Raji (cell line): Measurements from ENCODE around the gene C1R.
A peak's percentile ranks its signal among the peaks of the same experiment; 100 is the strongest.

ENCODE experiments used
- POLR2A ChIP-seq: IDR thresholded peaks from 2 replicates; pipeline ENCODE4 v1.6.1; 2011; ENCODE audit warnings: low read depth, low read length, control low read depth; ENCODE audit not compliant: insufficient read depth

Gene C1R

DNA sequence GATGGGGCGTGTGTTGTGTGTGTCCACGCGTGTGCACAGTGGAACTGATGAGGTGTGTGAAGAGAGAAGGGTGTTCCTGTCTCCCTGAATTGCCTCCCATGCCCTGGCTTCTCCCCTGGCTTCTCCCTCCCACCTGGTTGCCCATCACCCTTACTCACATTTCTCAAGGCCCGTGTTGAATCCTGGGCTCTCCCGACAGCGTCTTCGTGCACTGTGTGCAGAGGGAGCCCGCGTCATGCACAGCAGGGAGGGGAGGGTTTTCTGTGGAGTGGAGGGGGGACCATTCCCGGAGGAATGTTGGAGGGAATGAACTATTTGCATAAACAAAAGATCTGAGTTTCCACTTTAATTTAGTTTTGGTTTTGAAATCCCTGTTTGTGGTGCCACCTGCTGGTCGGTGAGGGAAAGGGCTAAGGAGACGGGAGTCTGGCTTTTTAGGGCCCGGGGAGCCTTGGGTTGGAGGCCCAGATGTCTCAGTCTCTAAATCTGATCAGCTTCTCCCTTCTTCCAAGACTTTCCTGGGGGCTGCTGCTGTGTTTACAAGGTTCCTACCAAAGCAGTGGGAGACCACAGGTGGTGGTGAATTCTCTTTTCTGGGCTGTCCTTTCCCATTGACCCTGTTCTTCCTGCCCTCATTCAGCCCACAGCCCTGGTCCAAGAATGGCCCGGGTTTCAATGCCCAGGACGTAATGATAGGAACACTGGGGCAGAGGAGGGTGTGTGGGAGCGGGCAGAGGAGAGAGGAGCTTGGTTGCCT, at the start of gene C1R:
Gene C1R, minus strand, starts transcription at position 217 of the 757 bp plus-strand sequence. Its CDS starts 57 bp downstream, at position 160.
- no peak for TF ChIP-seq POLR2A

- TF ChIP-seq POLR2A: no peak
Observed at GRCh38 chr12:7141351-7142005, 49.2 kb upstream of the C1R start.

- no peak for TF ChIP-seq POLR2A
Observed at GRCh38 chr12:7139200-7139599, 47.0 kb upstream of the C1R start.

DNA sequence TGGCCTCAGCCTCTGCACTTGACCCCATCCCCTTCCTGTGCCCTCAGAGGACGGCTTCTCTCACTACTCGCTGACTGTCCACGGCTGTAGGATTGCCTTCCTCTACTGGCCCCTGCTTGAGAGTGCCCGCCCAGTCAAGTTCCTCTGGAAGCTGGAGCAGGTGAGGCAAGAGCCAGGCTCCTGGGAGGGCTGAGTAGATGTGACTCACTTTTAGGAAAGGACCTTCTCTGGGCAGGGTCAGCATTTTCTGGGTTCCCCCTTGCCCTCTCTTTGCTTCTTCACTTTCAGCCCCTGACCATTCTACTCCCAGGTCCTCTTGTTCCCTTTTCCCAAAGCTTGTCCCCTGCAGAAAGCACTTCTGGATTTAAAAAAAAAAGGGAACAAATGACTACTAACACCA, 45.7 kb upstream of the C1R start:
- no peak for TF ChIP-seq POLR2A

DNA sequence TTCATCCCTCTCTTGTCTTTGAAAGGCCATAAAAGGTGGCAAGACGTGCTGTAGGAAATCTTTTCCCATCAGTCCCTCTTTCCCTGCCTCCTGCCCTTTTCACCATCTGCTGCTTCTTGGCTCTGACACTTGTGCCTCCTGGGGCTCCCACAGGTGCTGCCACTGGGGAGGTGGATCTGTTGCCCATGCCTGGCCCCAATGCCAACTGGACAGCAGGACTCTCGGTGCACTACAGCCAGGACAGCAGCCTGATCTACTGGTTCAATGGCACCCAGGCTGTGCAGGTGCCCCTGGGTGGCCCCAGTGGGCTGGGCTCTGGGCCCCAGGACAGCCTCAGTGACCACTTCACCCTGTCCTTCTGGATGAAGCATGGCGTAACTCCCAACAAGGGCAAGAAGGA, 44.4 kb upstream of the C1R start:
- TF ChIP-seq POLR2A: no peak

DNA sequence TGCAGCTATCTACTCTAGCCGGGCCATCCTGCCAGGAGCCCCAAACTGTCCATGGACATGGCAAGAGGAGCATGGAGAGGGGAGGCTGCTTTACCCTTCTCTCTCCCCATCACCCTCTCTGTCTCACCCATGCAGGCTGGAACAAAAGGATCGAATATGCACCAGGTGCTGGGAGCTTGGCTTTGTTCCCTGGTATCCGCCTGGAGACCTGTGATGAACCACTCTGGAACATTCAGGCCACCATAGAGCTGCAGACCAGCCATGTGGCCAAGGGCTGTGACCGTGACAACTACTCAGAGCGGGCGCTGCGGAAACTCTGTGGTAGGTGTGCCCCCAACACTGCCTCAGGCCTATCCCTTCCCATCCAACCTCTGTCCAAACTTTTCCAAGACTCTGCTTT, 43.8 kb upstream of the C1R start:
- TF ChIP-seq POLR2A: no peak

DNA sequence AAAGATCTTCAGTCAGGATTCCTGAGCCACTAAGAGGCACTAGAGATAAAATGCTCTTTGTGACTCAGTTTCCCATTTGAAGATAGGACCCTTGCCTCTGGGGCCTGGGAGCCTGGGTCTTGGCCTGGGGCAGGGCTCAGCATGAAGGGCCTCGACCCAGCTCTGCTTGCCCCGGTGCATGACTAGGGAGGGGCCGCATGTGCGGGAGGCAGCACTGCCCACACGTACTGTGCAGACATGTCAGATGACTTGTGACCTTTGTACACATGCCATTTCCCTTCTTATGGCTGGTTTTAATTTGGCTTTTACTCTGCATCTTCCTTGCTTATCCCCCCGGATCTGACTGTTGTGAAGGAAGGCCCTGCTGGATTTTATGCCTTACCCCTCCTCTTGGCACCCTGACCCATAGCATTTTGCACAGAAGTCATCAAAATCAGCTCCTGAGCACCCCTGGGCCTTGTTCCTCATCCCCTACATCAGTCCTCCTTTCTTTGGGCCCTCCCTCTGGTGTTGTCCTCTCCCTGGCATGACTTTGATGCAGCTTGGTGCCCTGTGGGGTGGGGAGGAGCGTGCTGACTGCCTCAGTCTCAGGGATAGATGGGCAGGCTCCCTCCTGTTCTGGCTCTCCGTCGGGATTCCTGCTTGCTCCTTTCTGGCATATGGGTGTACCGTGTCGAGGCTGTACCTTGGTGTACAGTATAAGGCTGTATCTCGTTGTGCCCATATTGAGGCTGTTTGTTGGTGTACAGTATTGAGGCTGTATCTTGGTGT, 42.3 kb upstream of the C1R start:
- no peak for TF ChIP-seq POLR2A

- no peak for TF ChIP-seq POLR2A
Observed at GRCh38 chr12:7131502-7131866, 39.2 kb upstream of the C1R start.

DNA sequence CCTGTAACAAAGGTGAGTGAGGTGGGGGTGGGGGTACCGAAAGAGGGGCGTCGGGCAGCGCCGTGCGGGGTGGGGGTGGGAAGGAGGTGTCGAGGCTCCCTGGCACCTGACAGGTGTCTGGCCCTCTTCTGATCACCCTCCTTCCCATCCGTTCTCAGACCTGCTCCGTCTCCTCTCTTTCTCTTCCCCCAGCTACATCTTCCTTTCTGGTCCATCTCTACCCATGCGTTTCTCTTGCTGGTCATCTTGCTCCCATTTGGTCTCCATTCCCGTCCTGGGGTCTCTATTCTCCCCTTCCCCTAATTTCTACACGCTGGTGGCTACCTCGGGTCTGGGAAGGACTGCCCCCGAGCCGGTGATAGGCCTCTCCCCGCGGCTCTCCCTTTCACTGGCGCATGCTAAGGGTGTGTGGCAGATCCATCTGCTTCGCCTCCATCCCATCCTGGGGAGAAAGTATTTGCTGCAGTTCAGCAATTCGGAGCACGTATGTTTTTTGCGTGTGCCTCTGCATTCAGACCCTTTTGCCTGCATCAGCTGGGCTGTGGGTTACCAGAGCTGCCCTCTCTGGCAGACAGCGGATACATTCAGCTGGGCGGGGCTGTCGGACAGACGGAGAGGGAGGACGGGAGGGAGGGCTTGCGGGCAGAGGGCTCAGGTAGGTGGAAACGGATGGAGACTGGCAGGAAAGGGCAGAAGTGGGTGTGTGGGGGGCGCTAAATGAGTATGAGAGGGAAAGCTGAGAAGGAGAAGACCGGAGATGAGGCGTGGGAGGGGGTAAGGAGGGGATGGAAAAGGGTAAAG, 38.7 kb upstream of the C1R start:
- TF ChIP-seq POLR2A: no peak

DNA sequence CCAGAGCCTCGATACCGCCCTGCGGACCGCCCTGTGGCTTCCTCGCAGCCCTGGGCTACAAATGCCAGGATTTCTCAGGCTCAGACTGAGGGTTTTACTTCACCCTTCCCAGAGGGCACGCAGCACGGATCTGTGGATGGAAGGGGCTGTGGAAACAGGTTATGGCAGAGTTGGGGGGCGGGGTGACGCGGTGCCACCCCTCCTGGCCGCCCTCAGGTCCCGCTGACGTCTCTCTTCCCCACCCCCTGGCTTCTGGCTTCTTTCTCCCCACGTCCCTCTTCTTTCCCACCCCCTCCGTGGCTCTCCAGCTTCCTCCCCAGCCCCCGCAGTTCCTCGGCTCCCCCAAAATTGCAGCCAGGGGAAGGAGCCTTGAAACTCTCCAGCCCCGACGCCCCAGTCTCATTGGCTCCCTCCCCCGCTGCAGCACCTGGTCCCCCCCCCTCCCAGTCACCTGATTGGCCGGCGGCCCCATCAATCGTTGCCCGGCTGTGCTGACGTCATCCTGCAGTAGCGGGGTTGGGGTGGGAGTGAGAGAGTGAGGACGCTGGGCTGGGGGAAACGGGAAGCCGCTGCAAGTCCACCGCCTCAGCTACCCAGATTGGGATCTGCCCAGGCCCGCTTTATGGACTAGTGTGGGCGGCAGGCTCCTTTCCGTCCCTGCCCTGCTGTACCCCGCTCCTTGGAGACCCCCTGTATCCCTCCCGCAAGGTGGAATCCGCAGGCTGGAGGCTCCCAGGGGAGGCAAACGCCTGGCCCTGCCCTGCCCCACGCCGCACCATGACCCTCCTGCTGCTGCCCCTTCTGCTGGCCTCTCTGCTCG, 37.8 kb upstream of the C1R start, which contains the start of gene CLSTN3:
Gene CLSTN3, plus strand, starts transcription at position 500 of the 820 bp plus-strand sequence. Its CDS starts 278 bp downstream, at position 778.
- TF ChIP-seq POLR2A: peak; percentile 66

DNA sequence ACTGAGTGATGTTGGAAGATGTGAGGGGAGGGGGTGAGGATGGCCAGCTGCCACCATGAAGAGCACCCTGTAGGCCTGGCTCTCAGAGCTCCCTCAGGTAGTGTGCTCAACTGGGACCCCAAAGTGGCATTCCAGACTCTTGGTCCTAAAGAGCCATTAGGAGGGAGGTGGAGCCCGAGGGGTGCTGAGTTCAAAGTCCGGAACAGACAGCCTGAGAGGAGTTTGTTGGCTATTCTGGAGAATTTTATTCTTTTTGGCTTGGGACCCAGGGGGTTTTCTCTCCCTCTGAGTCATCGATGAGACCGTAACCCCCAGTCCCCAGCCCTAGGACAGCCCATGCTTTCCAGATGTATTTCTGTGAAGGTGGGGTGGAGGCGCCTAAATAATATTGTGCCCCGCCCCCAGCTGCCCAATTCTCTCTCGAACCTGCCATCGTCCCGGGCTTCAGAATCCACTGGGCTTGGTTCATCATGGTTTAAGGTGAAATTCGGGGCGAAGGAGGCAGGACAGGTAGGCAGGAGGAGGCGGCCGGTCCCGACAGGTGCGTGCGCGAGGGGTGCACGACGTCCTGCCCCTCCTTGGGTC, 37.1 kb upstream of the C1R start:
- TF ChIP-seq POLR2A: no peak

- TF ChIP-seq POLR2A: no peak
Observed at GRCh38 chr12:7128681-7129286, 36.5 kb upstream of the C1R start, which contains the start of gene RBP5. Gene RBP5 (minus strand): TSS chr12:7128889. CDS start chr12:7128775, 114 bp downstream.

DNA sequence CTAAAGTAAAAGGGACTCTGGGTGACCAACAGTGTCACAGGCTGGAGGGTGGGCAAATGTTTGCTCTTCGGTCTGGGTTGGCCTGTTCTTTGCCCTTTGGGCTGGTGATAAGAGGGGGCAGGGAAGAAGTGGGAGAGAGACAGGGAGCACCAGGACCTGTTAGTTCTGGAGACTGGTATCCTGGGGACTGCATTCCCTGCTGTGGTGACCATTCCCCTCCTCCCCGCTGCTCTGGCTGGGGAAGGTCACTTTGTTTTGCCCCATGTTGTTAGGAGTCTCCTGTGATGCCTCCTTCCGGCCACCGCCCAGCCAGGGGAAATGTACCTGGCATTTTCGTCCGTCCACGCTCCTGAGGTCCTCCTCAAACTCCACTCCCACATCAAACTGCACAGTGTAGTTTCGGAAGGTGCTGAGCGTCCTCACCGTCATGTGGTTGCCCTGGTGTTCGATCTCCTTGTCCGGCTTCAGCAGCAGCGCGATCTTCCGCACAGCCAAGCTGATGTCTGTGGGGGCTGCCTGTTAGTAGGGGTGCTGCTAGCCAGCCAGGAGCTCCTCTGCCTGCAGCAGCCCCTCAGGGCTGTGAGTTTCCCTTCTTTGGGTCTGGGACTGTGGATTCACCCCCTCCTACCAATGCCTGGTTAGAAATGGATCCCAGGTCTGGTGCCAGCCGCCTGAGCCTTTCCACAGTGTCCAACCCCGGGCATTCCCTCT, 35.8 kb upstream of the C1R start:
- TF ChIP-seq POLR2A: no peak
